ENCODE results near the gene TEF.
"Not testable (repeated sequence)": the region's sequence is repeated elsewhere in the genome, so short reads cannot be mapped to it uniquely, and the experiment has no call there.

TEF gene

GRCh38 chr22:41425660-41426365 is 44.1 kb downstream of the TEF start:
- DNase-seq (ENCODE audit: low read depth): no peak

- DNase-seq (ENCODE audit: low read depth): no peak
Measured at GRCh38 chr22:41429232-41429950, 47.6 kb downstream of the TEF start.

- no peak for DNase-seq (ENCODE audit: low read depth)
Measured at GRCh38 chr22:41429951-41430332, 48.2 kb downstream of the TEF start.

- no peak for DNase-seq (ENCODE audit: low read depth)
Measured at GRCh38 chr22:41431656-41432055, 49.9 kb downstream of the TEF start.

- DNase-seq (ENCODE audit: low read depth): not testable (repeated sequence)
Measured at GRCh38 chr22:41433480-41433879, 51.7 kb downstream of the TEF start.

- not testable (repeated sequence) for DNase-seq (ENCODE audit: low read depth)
Measured at GRCh38 chr22:41434361-41435003, 52.7 kb downstream of the TEF start.

GRCh38 chr22:41435560-41435959 is 53.8 kb downstream of the TEF start:
- no peak for DNase-seq (ENCODE audit: low read depth)

- DNase-seq (ENCODE audit: low read depth): no peak
Measured at GRCh38 chr22:41436322-41437113, 54.8 kb downstream of the TEF start.

GRCh38 chr22:41437198-41437597 is 55.5 kb downstream of the TEF start:
- DNase-seq (ENCODE audit: low read depth): no peak

- DNase-seq (ENCODE audit: low read depth): not testable (repeated sequence)
Measured at GRCh38 chr22:41440511-41440910, 58.8 kb downstream of the TEF start.

GRCh38 chr22:41442240-41442792 is 60.6 kb downstream of the TEF start:
- DNase-seq (ENCODE audit: low read depth): no peak

GRCh38 chr22:41444360-41445128 is 62.8 kb downstream of the TEF start:
- peak; percentile 98 for DNase-seq (ENCODE audit: low read depth)

GRCh38 chr22:41445129-41446056 is 63.7 kb downstream of the TEF start:
- peak; percentile 39 for DNase-seq (ENCODE audit: low read depth)

- DNase-seq (ENCODE audit: low read depth): peak; percentile 18
Measured at GRCh38 chr22:41446057-41446501, 64.3 kb downstream of the TEF start.

- peak; percentile 97 for DNase-seq (ENCODE audit: low read depth)
Measured at GRCh38 chr22:41446639-41447434, 65.1 kb downstream of the TEF start, which contains the start of gene TOB2. TSS of gene TOB2 (minus strand) at chr22:41446801. CDS start at chr22:41437345, 9,456 bp downstream.

- DNase-seq (ENCODE audit: low read depth): peak; percentile 72
Measured at GRCh38 chr22:41447435-41448188, 65.9 kb downstream of the TEF start.

- DNase-seq (ENCODE audit: low read depth): peak; percentile 100
Measured at GRCh38 chr22:41448189-41448808, 66.6 kb downstream of the TEF start.
